CD14-positive monocyte (primary cell): ENCODE measurements around the gene SIRPA. TPM values are rescaled to one million over a fixed set of nuclear protein-coding genes. Genes with fewer than 3 reads are reported as not detected.

Source experiments
- DNase-seq, 3 donors: peaks; one replicate each; pipeline ENCODE4 v3.0.0-alpha.2; 2011 to 2022
- H2AFZ ChIP-seq: 2 replicates; pipeline ENCODE4 v1.6.0; 2012; ENCODE audit warnings: mild to moderate bottlenecking, low read depth, low read length, inconsistent platforms; ENCODE audit not compliant: insufficient read depth, poor library complexity, severe bottlenecking
- H3K27ac ChIP-seq, 2 donors: 1 replicate in 1 of 2; 2 replicates in 1 of 2; pipeline ENCODE4 v1.5.1; 2012 to 2013; ENCODE audit warnings: low read length in 2 of 2, control low read depth in 1 of 2, inconsistent platforms in 1 of 2, low read depth in 1 of 2, mild to moderate bottlenecking in 1 of 2
- H3K27me3 ChIP-seq, 2 donors: one replicate each; pipeline versions ENCODE4 v1.6.0 to v1.6.1; 2011 to 2013; ENCODE audit warnings: low read length in 2 of 2; ENCODE audit not compliant: control insufficient read depth in 2 of 2, insufficient read depth in 2 of 2
- H3K36me3 ChIP-seq, 2 donors: replicated peaks in 1 of 2; 1 replicate in 1 of 2; 2 replicates in 1 of 2; pipeline versions ENCODE4 v1.5.1 to v1.6.1; 2012 to 2013; ENCODE audit warnings: low read length in 2 of 2, control low read depth in 1 of 2, inconsistent platforms in 1 of 2, mild to moderate bottlenecking in 1 of 2; ENCODE audit not compliant: insufficient read depth in 2 of 2, control insufficient read depth in 1 of 2
- H3K4me1 ChIP-seq, 2 donors: 1 replicate in 1 of 2; 2 replicates in 1 of 2; pipeline versions ENCODE4 v1.5.1 to v1.6.1; 2012 to 2013; ENCODE audit warnings: low read length in 2 of 2, control low read depth in 1 of 2, inconsistent platforms in 1 of 2, mild to moderate bottlenecking in 1 of 2, moderate library complexity in 1 of 2; ENCODE audit not compliant: insufficient read depth in 2 of 2, control insufficient read depth in 1 of 2
- H3K4me2 ChIP-seq: replicated peaks from 2 replicates; pipeline ENCODE3; 2012; ENCODE audit warnings: low read length, moderate library complexity, mild to moderate bottlenecking; ENCODE audit not compliant: poor library complexity, severe bottlenecking; ENCODE audit errors: extremely low read depth
- H3K4me3 ChIP-seq, 3 experiments: fragments of 200-600 bp in 1 of 3; sonication (generic) in 1 of 3; replicated peaks in 1 of 3; 1 replicate in 2 of 3; 2 replicates in 1 of 3; pipeline ENCODE4 v1.5.1; 2011 to 2013; ENCODE audit warnings: low read length in 3 of 3, mild to moderate bottlenecking in 3 of 3, control low read depth in 2 of 3, low read depth in 2 of 3, inconsistent platforms in 1 of 3, moderate library complexity in 1 of 3
- H3K79me2 ChIP-seq: 2 replicates; pipeline ENCODE4 v1.6.0; 2012; ENCODE audit warnings: mild to moderate bottlenecking, control low read depth, inconsistent platforms, low read length, moderate library complexity; ENCODE audit not compliant: insufficient read depth
- H3K9ac ChIP-seq: 2 replicates; pipeline ENCODE4 v1.6.0; 2017; ENCODE audit warnings: low read length, mild to moderate bottlenecking; ENCODE audit not compliant: insufficient read depth, poor library complexity, severe bottlenecking
- H3K9me3 ChIP-seq, 2 donors: replicated peaks in 1 of 2; 1 replicate in 1 of 2; 2 replicates in 1 of 2; pipeline versions ENCODE4 v1.5.1 to v1.6.1; 2012 to 2013; ENCODE audit warnings: low read length in 2 of 2, control low read depth in 1 of 2; ENCODE audit not compliant: control insufficient read depth in 1 of 2, insufficient read depth in 1 of 2
- H4K20me1 ChIP-seq: 2 replicates; pipeline ENCODE4 v1.6.0; 2012; ENCODE audit warnings: mild to moderate bottlenecking, low read length, control low read depth, moderate library complexity; ENCODE audit not compliant: insufficient read depth
- H3K27ac Mint-ChIP-seq, 7 donors: one replicate each; pipeline ENCODE4 v1.8.0; 2020; ENCODE audit warnings: mild to moderate bottlenecking in 7 of 7, mixed read lengths in 7 of 7, moderate library complexity in 6 of 7, inconsistent platforms in 2 of 7
- H3K27me3 Mint-ChIP-seq, 3 donors: one replicate each; pipeline ENCODE4 v1.8.0; 2021 to 2022; ENCODE audit warnings: low read depth in 3 of 3, mild to moderate bottlenecking in 3 of 3, mixed read lengths in 3 of 3, moderate library complexity in 3 of 3, inconsistent platforms in 1 of 3
- H3K36me3 Mint-ChIP-seq, 2 donors: one replicate each; pipeline ENCODE4 v1.8.0; 2020; ENCODE audit warnings: mixed read lengths in 2 of 2, inconsistent platforms in 1 of 2, mild to moderate bottlenecking in 1 of 2
- H3K4me1 Mint-ChIP-seq: one replicate; pipeline ENCODE4 v1.8.0; 2020; ENCODE audit warnings: mild to moderate bottlenecking, mixed read lengths
- H3K4me3 Mint-ChIP-seq, 2 donors: one replicate each; pipeline ENCODE4 v1.8.0; 2020; ENCODE audit warnings: mild to moderate bottlenecking in 2 of 2, mixed read lengths in 2 of 2, moderate library complexity in 1 of 2
- H3K9me3 Mint-ChIP-seq, 7 donors: one replicate each; pipeline ENCODE4 v1.8.0; 2020 to 2022; ENCODE audit warnings: mixed read lengths in 7 of 7, mild to moderate bottlenecking in 6 of 7, moderate library complexity in 6 of 7, inconsistent platforms in 2 of 7
- WGBS: methylation state at CpG from one replicate; pipeline ENCODE4 v1.1.5; 2013; ENCODE audit warnings: missing lambda C conversion rate; ENCODE audit not compliant: insufficient coverage; 5-methylcytosine and 5-hydroxymethylcytosine counted together
- intact Hi-C, 2 donors: fragments of 100-400 bp; cut with micrococcal nuclease; formaldehyde crosslinking; loops; one replicate each; pipeline versions ENCODE4 v1.15.0 to v1.15.1; 2023
- polyA plus RNA-seq, 3 donors: library from polyadenylated mRNA; depleted of rRNA in 1 of 3; unstranded in 2 of 3; stranded (reverse) in 1 of 3; fragments of 300-500 nt in 2 of 3; fragments of >200 nt in 1 of 3; fragmentation: Illumina TruSeq in 2 of 3; gene quantifications; 1 replicate in 2 of 3; 2 replicates in 1 of 3; pipeline ENCODE4 v1.2.3, GENCODE V29; 2012 to 2021
- TF ChIP-seq, protein P1 (sequence below): fragments of 200-600 bp; IDR thresholded peaks from one replicate; pipeline ENCODE4 v1.8.0; 2022; ENCODE audit warnings: antibody characterized with exemption, mild to moderate bottlenecking

Gene SIRPA
- polyA plus RNA-seq, 3 donors, result 28.4 to 126 (median 58.3) TPM

DNA sequence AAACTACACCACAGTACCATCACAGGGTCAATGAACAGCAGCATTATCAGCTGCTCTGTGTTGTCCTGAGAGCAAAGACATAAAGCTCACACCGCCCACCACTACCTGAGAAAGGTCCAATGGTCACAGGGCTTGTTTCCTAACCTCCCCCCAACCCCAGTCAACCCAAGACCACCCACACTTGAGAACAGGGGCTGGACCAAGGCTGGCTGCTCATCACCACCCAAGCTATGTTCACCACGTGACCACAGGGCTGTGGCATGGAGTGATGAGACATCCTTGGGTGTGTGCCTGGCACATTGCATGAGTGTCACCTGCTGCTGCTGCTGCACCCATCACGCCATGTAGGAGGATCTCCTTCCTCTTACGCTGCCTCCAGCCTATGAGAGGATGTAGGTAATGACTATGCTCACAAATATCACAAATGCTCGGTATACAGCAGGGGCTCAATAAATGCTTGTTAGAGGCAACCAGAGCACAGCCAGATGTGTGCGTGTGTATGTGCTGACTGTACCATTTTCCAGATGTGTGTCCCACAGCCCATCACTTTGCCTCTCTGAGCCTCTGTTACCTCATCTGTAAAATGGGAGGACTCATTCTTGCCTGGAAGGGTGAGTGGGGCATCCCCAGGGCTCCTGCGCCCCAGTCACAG is 23.3 kb upstream of the SIRPA start:
- H3K4me3 Mint-ChIP-seq, result peak overlapping the region in 1 of 2 donors; percentile 35
- intact Hi-C loops, result loop anchor here (2.0 to 5.0 kb wide), 3 partner anchors 17 to 73 kb away; no protein-coding TSS in a partner anchor
- Histone ChIP-seq H2AFZ (no peak overlapping the region), H3K9me3 (peaks cover 0 to 6% of the 10 kb centered on the region in 2 donors), H3K36me3 (no peaks in the 10 kb centered on the region), H3K27ac (peak overlapping the region; percentile 58 to 83), H4K20me1 (no peaks in the 10 kb centered on the region), H3K9ac (peak overlapping the region; percentile 56), H3K79me2 (no peaks in the 10 kb centered on the region), H3K27me3 (no peaks in the 10 kb centered on the region), H3K4me2 (no peak overlapping the region), H3K4me1 (peaks cover 91 to 94% of the 10 kb centered on the region in 2 donors), H3K4me3 (no peak overlapping the region)
- peaks cover 4 to 5% of the 10 kb centered on the region in 2 donors for H3K36me3 Mint-ChIP-seq
- H3K4me1 Mint-ChIP-seq, result peaks cover 87% of the 10 kb centered on the region
- DNase-seq, result peak; percentile 89 to 93 (median 90)
- WGBS, result 93% methylated on average over 3 of the region's 7 CpGs
- H3K27ac Mint-ChIP-seq, result peak overlapping the region; percentile 87 to 96 (median 91)
- TF ChIP-seq, protein P1, sequence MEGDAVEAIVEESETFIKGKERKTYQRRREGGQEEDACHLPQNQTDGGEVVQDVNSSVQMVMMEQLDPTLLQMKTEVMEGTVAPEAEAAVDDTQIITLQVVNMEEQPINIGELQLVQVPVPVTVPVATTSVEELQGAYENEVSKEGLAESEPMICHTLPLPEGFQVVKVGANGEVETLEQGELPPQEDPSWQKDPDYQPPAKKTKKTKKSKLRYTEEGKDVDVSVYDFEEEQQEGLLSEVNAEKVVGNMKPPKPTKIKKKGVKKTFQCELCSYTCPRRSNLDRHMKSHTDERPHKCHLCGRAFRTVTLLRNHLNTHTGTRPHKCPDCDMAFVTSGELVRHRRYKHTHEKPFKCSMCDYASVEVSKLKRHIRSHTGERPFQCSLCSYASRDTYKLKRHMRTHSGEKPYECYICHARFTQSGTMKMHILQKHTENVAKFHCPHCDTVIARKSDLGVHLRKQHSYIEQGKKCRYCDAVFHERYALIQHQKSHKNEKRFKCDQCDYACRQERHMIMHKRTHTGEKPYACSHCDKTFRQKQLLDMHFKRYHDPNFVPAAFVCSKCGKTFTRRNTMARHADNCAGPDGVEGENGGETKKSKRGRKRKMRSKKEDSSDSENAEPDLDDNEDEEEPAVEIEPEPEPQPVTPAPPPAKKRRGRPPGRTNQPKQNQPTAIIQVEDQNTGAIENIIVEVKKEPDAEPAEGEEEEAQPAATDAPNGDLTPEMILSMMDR, result no peak
- peaks cover 2 to 12% (median 6%) of the 10 kb centered on the region in 7 donors for H3K9me3 Mint-ChIP-seq
- peaks cover 0 to 3% (median 2%) of the 10 kb centered on the region in 3 donors for H3K27me3 Mint-ChIP-seq

DNA sequence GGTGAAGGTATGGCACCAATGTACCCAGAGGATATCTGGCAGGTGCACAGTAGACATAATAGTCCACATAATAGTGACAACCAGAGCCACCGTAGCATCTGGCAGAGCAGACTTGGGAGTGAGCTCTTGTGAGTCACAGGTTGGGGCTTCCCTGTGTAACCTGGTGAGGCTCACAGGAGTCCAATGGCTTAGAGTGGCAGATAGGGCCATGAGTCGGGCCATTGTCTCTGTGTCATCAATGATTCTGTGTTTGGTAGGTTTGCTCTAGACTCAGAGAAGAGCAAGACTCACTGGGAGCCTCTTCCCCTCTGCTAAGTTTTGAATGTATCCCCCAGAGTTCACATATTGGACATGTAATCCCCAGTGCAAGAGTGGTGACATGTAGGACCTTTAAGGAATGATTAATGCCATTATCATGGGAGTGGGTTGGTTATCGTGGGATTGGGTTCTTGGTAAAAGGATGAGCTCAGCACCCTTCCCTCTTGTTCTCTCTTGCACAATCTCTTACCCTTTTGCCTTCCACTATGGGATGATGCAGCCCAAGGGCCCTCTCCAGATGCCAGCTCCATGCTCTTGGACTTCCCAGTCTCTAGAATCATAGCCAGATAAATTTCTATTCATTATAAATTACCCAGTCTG is 22.6 kb upstream of the SIRPA start:
- Histone ChIP-seq H3K4me1 (peaks cover 84 to 88% of the 10 kb centered on the region in 2 donors), H3K79me2 (no peaks in the 10 kb centered on the region)
- H3K4me3 Mint-ChIP-seq, result no peak overlapping the region

More for the DNA sequence above, 22.6 kb upstream of the SIRPA start:
- H4K20me1 ChIP-seq, result no peaks in the 10 kb centered on the region
- no peaks in the 10 kb centered on the region for H3K36me3 ChIP-seq
- no peak overlapping the region for H3K4me3 ChIP-seq
- H3K27me3 ChIP-seq, result no peaks in the 10 kb centered on the region
- WGBS, result 100% methylated on average over 2 of the region's 3 CpGs
- H3K4me2 ChIP-seq, result no peak overlapping the region
- Mint-ChIP-seq H3K36me3 (peaks cover 4 to 5% of the 10 kb centered on the region in 2 donors), H3K4me1 (peaks cover 81% of the 10 kb centered on the region), H3K27me3 (peaks cover 0 to 5% (median 2%) of the 10 kb centered on the region in 3 donors), H3K27ac (peak overlapping the region in 5 of 7 donors; percentile 50 to 94 (median 89)), H3K9me3 (peaks cover 2 to 12% (median 6%) of the 10 kb centered on the region in 7 donors)
- peak overlapping the region in 1 of 2 donors; percentile 83 for H3K27ac ChIP-seq
- no peak overlapping the region for H2AFZ ChIP-seq
- no peak overlapping the region for H3K9ac ChIP-seq
- TF ChIP-seq, protein P1, result no peak
- intact Hi-C loops, result loop anchor here (2.0 to 5.0 kb wide), 3 partner anchors 16 to 72 kb away; no protein-coding TSS in a partner anchor
- peak; percentile 68 to 90 (median 74) for DNase-seq
- H3K9me3 ChIP-seq, result peaks cover 0 to 6% of the 10 kb centered on the region in 2 donors
